Natural killer cell (primary cell): ENCODE data around the gene CENPC. TPM values are rescaled to one million over a fixed set of nuclear protein-coding genes. Genes with fewer than 3 reads are reported as not detected.

Experiments
- ATAC-seq, 3 donors: fragments of 150-1000 bp in 2 of 3; fragments of 200-7000 bp in 1 of 3; cut with Tn5 transposase; 1 replicate in 1 of 3; 2 replicates in 2 of 3; pipeline ENCODE4 v1.10.0; 2021; ENCODE audit warnings: mild to moderate bottlenecking in 2 of 3, moderate library complexity in 2 of 3
- DNase-seq, 2 donors: peaks; one replicate each; pipeline versions ENCODE4 v3.0.0 to v3.0.0-alpha.2; 2013 to 2021; ENCODE audit warnings: mixed read lengths in 1 of 2
- H3K27ac ChIP-seq: one replicate; pipeline ENCODE4 v1.5.1; 2013; ENCODE audit warnings: mild to moderate bottlenecking, low read length
- H3K27me3 ChIP-seq: one replicate; pipeline ENCODE4 v1.6.1; 2013; ENCODE audit warnings: low read length; ENCODE audit not compliant: control insufficient read depth, insufficient read depth
- H3K36me3 ChIP-seq: one replicate; pipeline ENCODE4 v1.6.1; 2013; ENCODE audit warnings: low read length; ENCODE audit not compliant: control insufficient read depth, insufficient read depth
- H3K4me1 ChIP-seq: one replicate; pipeline ENCODE4 v1.6.1; 2013; ENCODE audit warnings: low read length; ENCODE audit not compliant: control insufficient read depth, insufficient read depth
- H3K4me3 ChIP-seq: one replicate; pipeline ENCODE4 v1.5.1; 2013; ENCODE audit warnings: low read length
- H3K9me3 ChIP-seq: one replicate; pipeline ENCODE4 v1.6.1; 2013; ENCODE audit warnings: low read length; ENCODE audit not compliant: control insufficient read depth, insufficient read depth
- H3K27ac Mint-ChIP-seq, 2 donors: one replicate each; pipeline ENCODE4 v1.8.0; 2022; ENCODE audit warnings: mild to moderate bottlenecking in 2 of 2, mixed read lengths in 2 of 2, moderate library complexity in 1 of 2
- H3K27me3 Mint-ChIP-seq, 2 donors: one replicate each; pipeline ENCODE4 v1.8.0; 2022; ENCODE audit warnings: low read depth in 2 of 2, mixed read lengths in 2 of 2
- H3K36me3 Mint-ChIP-seq: one replicate; pipeline ENCODE4 v1.8.0; 2022; ENCODE audit warnings: mixed read lengths
- H3K4me1 Mint-ChIP-seq, 2 donors: one replicate each; pipeline ENCODE4 v1.8.0; 2022; ENCODE audit warnings: mixed read lengths in 2 of 2
- H3K4me3 Mint-ChIP-seq: one replicate; pipeline ENCODE4 v1.8.0; 2022; ENCODE audit warnings: mild to moderate bottlenecking, moderate library complexity, mixed read lengths
- H3K9me3 Mint-ChIP-seq, 2 donors: one replicate each; pipeline ENCODE4 v1.8.0; 2022; ENCODE audit warnings: mixed read lengths in 2 of 2
- WGBS: methylation state at CpG from one replicate; pipeline ENCODE4 v1.1.7; 2013; ENCODE audit warnings: missing lambda C conversion rate; ENCODE audit not compliant: insufficient coverage; 5-methylcytosine and 5-hydroxymethylcytosine counted together
- intact Hi-C: fragments of 100-400 bp; cut with micrococcal nuclease; formaldehyde crosslinking; loops from one replicate; pipeline ENCODE4 v1.14.2; 2022
- total RNA-seq, 4 donors: library from RNA; stranded (reverse); fragments of 120-200 nt in 1 of 4; gene quantifications; one replicate each; pipeline versions ENCODE4 v1.2.3 to v1.2.4, GENCODE V29; 2013 to 2022
- TF ChIP-seq, protein P1 (sequence below): fragments of 200-600 bp; IDR thresholded peaks from one replicate; pipeline ENCODE4 v1.8.0; 2022; ENCODE audit warnings: antibody characterized with exemption

The CENPC gene
- total RNA-seq, 3 donors from 2014 or later (not counting 1 experiment from before 2014, with no cell fraction given), result 78.6 to 93.6 (median 91.1) TPM

DNA sequence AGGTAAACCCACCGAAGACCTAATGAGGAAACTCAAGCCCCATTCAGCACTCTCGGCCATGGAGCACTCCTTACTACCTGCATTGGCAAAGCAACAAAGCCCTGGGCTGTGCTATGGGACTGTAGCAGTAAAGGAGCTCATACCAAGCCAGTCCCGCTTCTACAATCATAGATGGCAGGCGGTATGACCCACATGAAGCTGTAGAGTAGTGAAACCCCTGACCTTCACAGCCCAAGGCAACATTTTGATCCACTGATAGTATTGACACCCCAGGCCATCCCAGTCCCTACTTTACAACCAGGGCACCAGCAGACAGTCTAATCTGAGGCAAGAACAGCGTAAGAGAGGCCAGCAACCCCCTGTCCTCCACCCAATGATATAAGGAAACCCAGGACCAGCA lies 25.2 kb downstream of the CENPC start:
- intact Hi-C loops, result no loop called here
- H3K4me3 Mint-ChIP-seq, result no peak overlapping the region
- no peaks in the 10 kb centered on the region for H3K27me3 Mint-ChIP-seq
- peaks cover 7% of the 10 kb centered on the region for H3K36me3 Mint-ChIP-seq
- WGBS, result 97% methylated on average over 5 of the region's 5 CpGs
- Histone ChIP-seq H3K9me3 (peaks cover 4% of the 10 kb centered on the region), H3K4me3 (no peak overlapping the region), H3K4me1 (peaks cover 4% of the 10 kb centered on the region), H3K27me3 (no peaks in the 10 kb centered on the region), H3K36me3 (peaks cover 31% of the 10 kb centered on the region), H3K27ac (no peak overlapping the region)
- H3K4me1 Mint-ChIP-seq, result peaks cover 45 to 55% of the 10 kb centered on the region in 2 donors
- no peak for DNase-seq
- TF ChIP-seq, protein P1, sequence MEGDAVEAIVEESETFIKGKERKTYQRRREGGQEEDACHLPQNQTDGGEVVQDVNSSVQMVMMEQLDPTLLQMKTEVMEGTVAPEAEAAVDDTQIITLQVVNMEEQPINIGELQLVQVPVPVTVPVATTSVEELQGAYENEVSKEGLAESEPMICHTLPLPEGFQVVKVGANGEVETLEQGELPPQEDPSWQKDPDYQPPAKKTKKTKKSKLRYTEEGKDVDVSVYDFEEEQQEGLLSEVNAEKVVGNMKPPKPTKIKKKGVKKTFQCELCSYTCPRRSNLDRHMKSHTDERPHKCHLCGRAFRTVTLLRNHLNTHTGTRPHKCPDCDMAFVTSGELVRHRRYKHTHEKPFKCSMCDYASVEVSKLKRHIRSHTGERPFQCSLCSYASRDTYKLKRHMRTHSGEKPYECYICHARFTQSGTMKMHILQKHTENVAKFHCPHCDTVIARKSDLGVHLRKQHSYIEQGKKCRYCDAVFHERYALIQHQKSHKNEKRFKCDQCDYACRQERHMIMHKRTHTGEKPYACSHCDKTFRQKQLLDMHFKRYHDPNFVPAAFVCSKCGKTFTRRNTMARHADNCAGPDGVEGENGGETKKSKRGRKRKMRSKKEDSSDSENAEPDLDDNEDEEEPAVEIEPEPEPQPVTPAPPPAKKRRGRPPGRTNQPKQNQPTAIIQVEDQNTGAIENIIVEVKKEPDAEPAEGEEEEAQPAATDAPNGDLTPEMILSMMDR, result no peak
- no peak overlapping the region for H3K27ac Mint-ChIP-seq
- no peak for ATAC-seq
- H3K9me3 Mint-ChIP-seq, result peaks cover 0 to 2% of the 10 kb centered on the region in 2 donors

DNA sequence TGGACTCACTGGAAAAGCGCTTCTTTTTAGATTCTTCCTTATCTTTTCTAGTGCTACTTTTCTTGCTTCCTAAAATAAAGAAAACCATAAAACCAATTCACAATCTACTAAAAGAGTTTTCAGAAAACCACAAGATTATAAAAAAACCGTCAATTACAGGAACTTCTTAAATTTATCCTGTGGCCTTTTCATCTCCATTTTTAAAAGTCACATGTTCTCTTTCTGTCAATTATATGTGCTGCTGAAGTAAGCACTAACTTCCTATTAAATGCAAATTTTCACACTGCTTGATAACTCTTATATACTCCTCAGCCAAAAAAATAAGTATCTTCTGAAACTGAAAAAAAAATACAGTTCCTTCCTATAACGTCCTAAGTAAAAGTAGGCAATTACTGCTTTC lies 32.8 kb downstream of the CENPC start:
- H3K27me3 ChIP-seq, result no peaks in the 10 kb centered on the region
- H3K4me1 Mint-ChIP-seq, result peaks cover 14 to 27% of the 10 kb centered on the region in 2 donors
- H3K36me3 Mint-ChIP-seq, result peaks cover 26% of the 10 kb centered on the region

DNA sequence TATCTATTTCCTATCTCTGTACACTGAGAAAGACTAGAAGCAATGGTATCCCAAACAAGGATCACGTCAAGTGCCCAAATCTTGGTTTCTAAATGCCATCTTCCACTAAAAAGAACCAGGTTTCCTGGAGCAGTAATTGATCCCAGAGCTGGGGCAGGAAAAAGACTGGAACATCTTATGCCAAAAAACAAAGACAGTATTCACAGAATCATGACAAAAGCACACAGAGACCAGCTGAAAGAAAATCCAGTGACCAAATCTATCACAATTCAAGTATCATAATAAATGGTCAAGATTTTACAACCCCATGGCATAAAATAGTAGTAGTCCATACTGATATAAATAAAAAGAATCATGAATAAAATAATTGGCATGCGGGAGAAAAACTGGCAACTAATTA lies 44.9 kb downstream of the CENPC start:
- H3K4me1 Mint-ChIP-seq, result peaks cover 16 to 19% of the 10 kb centered on the region in 2 donors
- 100% methylated on average over 2 of the region's 2 CpGs for WGBS
- intact Hi-C loops, result no loop called here
- H3K36me3 Mint-ChIP-seq, result peaks cover 4% of the 10 kb centered on the region
- Histone ChIP-seq H3K27ac (no peak overlapping the region), H3K36me3 (peaks cover 36% of the 10 kb centered on the region), H3K27me3 (no peaks in the 10 kb centered on the region), H3K9me3 (no peaks in the 10 kb centered on the region), H3K4me3 (no peak overlapping the region), H3K4me1 (no peaks in the 10 kb centered on the region)
- DNase-seq (no peak), ATAC-seq (no peak)
- H3K27me3 Mint-ChIP-seq, result no peaks in the 10 kb centered on the region
- no peak overlapping the region for H3K27ac Mint-ChIP-seq
- TF ChIP-seq, protein P1, result no peak
- H3K9me3 Mint-ChIP-seq, result no peaks in the 10 kb centered on the region
- H3K4me3 Mint-ChIP-seq, result no peak overlapping the region

More for the DNA sequence above, 32.8 kb downstream of the CENPC start:
- no peak overlapping the region for H3K27ac ChIP-seq
- 69% methylated on average over 2 of the region's 3 CpGs for WGBS
- no peaks in the 10 kb centered on the region for H3K4me1 ChIP-seq
- no peak for ATAC-seq
- H3K4me3 Mint-ChIP-seq, result no peak overlapping the region
- peak overlapping the region; percentile 0 to 41 for H3K27ac Mint-ChIP-seq
- H3K4me3 ChIP-seq, result no peak overlapping the region
- H3K9me3 Mint-ChIP-seq, result no peaks in the 10 kb centered on the region
- no peaks in the 10 kb centered on the region for H3K9me3 ChIP-seq
- no peaks in the 10 kb centered on the region for H3K27me3 Mint-ChIP-seq
- H3K36me3 ChIP-seq, result peaks cover 80% of the 10 kb centered on the region
- TF ChIP-seq, protein P1, result no peak
- DNase-seq, result no peak
- intact Hi-C loops, result no loop called here

DNA sequence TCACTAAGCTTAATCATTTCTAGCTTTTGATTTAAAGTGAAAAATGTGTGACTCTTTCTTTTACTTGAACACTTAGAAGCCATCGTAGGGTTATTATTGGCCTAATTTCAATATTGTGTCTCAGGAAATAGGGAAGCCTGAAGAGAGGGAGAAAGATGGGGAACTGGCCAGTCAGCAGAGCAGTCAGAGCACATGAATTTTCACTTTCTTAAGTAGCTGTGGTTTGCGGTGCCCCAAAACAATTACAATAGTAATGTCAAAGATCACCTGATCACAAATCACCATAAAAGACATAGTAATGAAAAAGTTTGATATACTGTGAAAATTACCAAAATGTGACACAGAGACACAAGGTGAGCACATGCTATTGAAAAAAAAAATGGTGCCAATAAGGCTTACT lies 45.5 kb downstream of the CENPC start:
- no peak overlapping the region for H3K4me3 ChIP-seq
- ATAC-seq, result no peak
- Mint-ChIP-seq H3K4me3 (no peak overlapping the region), H3K27me3 (no peaks in the 10 kb centered on the region), H3K9me3 (no peaks in the 10 kb centered on the region), H3K36me3 (peaks cover 4% of the 10 kb centered on the region), H3K4me1 (peaks cover 16 to 19% of the 10 kb centered on the region in 2 donors), H3K27ac (peak overlapping the region; percentile 32 to 57)
- no peaks in the 10 kb centered on the region for H3K27me3 ChIP-seq
- H3K36me3 ChIP-seq, result peaks cover 34% of the 10 kb centered on the region
- whole genome bisulfite sequencing, result 60% methylated on average over 1 of the region's 2 CpGs
- no peak for DNase-seq
- H3K9me3 ChIP-seq, result no peaks in the 10 kb centered on the region
- no peaks in the 10 kb centered on the region for H3K4me1 ChIP-seq
- no peak overlapping the region for H3K27ac ChIP-seq
- TF ChIP-seq, protein P1, result no peak
- intact Hi-C loops, result no loop called here
